ENCODE data around the gene CGRRF1. TPM values are rescaled to one million over a fixed set of nuclear protein-coding genes. Genes with fewer than 3 reads are reported as not detected.
A peak's percentile ranks its signal among the peaks of the same experiment; 100 is the strongest.

Gene CGRRF1, protein sequence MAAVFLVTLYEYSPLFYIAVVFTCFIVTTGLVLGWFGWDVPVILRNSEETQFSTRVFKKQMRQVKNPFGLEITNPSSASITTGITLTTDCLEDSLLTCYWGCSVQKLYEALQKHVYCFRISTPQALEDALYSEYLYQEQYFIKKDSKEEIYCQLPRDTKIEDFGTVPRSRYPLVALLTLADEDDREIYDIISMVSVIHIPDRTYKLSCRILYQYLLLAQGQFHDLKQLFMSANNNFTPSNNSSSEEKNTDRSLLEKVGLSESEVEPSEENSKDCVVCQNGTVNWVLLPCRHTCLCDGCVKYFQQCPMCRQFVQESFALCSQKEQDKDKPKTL
- total RNA-seq: 10 to 100 TPM; 21.8 to 23.8 TPM
- 10 to 100 TPM; 25.9 to 60.7 TPM for polyA plus RNA-seq

- Histone ChIP-seq H3K4me1 (ENCODE audit: insufficient read depth, low read length) (peaks cover 41% of the 10 kb centered on the region), H3K36me3 (ENCODE audit: insufficient read depth, low read length) (no peaks in the 10 kb centered on the region), H3K27me3 (ENCODE audit: insufficient read depth, low read length) (no peaks in the 10 kb centered on the region), H3K27ac (ENCODE audit: low read depth, low read length) (peak within 1 kb of the TSS; percentile 77), H3K9me3 (ENCODE audit: control insufficient read depth in 1 of 2, low read length in 2 of 2) (no peaks in the 10 kb centered on the region), H3K4me3 (ENCODE audit: low read length in 2 of 2) (peak within 1 kb of the TSS; percentile 86 to 87)
- DNase-seq: peak; percentile 93 to 95 (median 93)
- no peaks in the 10 kb centered on the region for H3K9me3 Mint-ChIP-seq
- H3K4me1 Mint-ChIP-seq: peaks cover 46 to 61% (median 50%) of the 10 kb centered on the region in 4 donors
- peak within 1 kb of the TSS; percentile 93 to 99 (median 97) for H3K4me3 Mint-ChIP-seq
- H3K27ac Mint-ChIP-seq: peak within 1 kb of the TSS; percentile 84 to 97 (median 96)
- POLR2A ChIA-PET (ENCODE audit: partially characterized antibody): interaction anchor here (0.5 to 4.0 kb wide), 11 partner anchors 14 to 263 kb away, joined by 3 to 53 read pairs (median 4); partner anchors contain the start of genes CNIH1, GMFB and SAMD4A
- CTCF ChIA-PET (ENCODE audit: partially characterized antibody): interaction anchor here (0.7 to 5.5 kb wide), 21 partner anchors 11 to 648 kb away, joined by 3 to 55 read pairs (median 3); partner anchors contain the start of genes CDKN3 and GMFB
- no peaks in the 10 kb centered on the region for H3K27me3 Mint-ChIP-seq
- intact Hi-C loops (cut with micrococcal nuclease): loop anchor here (1.0 kb wide), 5 partner anchors 21 to 264 kb away; partner anchors contain the start of gene CNIH1
- H3K36me3 Mint-ChIP-seq: peaks cover 16 to 18% of the 10 kb centered on the region in 2 donors
Observed at GRCh38 chr14:54509546-54510501, at the start of gene CGRRF1. CGRRF1 (plus strand) TSS chr14:54509906; CDS start chr14:54509960, 54 bp downstream.

- ChIA-PET POLR2A (ENCODE audit: partially characterized antibody) (no interaction called here), CTCF (ENCODE audit: partially characterized antibody) (no interaction called here)
- intact Hi-C loops (cut with micrococcal nuclease): no loop called here
Observed at GRCh38 chr14:54462048-54462447, 47.7 kb upstream of the CGRRF1 start.

DNA sequence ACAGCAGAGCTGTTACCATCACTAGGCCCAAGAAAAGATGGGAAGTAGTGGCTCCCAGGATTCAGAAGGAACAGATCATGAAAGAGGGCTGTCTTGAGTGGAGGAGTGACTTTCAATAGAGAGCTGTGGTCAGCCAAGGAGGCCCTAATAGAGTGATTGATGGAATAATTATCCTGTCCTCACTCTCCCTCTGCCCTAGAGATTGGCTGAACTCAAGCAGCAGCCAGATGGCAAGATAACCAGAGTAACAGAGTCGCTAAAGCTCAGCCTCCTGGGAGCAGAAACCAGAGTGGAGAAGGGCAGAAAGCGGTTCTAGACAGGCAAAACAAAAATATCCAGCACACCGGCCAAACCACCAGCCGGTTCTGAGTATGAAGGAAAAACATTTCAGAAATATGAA, 44.1 kb upstream of the CGRRF1 start:
- Mint-ChIP-seq H3K9me3 (peaks cover 0 to 17% (median 12%) of the 10 kb centered on the region in 8 donors), H3K27me3 (no peaks in the 10 kb centered on the region), H3K36me3 (peaks cover 19 to 27% of the 10 kb centered on the region in 2 donors), H3K4me1 (no peaks in the 10 kb centered on the region), H3K4me3 (no peak overlapping the region), H3K27ac (peak overlapping the region in 1 of 7 donors; percentile 4)
- Histone ChIP-seq H3K36me3 (ENCODE audit: insufficient read depth, low read length) (no peaks in the 10 kb centered on the region), H3K4me3 (ENCODE audit: low read length in 2 of 2) (no peak overlapping the region), H3K27me3 (ENCODE audit: insufficient read depth, low read length) (no peaks in the 10 kb centered on the region), H3K9me3 (ENCODE audit: control insufficient read depth in 1 of 2, low read length in 2 of 2) (peaks cover 0 to 9% of the 10 kb centered on the region in 2 donors), H3K27ac (ENCODE audit: low read depth, low read length) (no peak overlapping the region), H3K4me1 (ENCODE audit: insufficient read depth, low read length) (no peaks in the 10 kb centered on the region)
- DNase-seq: no peak
- CTCF ChIA-PET (ENCODE audit: partially characterized antibody): no interaction called here
- intact Hi-C loops (cut with micrococcal nuclease): no loop called here
- POLR2A ChIA-PET (ENCODE audit: partially characterized antibody): no interaction called here

More at GRCh38 chr14:54462048-54462447, 47.7 kb upstream of the CGRRF1 start:
- no peaks in the 10 kb centered on the region for H3K36me3 ChIP-seq (ENCODE audit: insufficient read depth, low read length)
- no peak overlapping the region for H3K4me3 ChIP-seq (ENCODE audit: low read length in 2 of 2)
- Mint-ChIP-seq H3K36me3 (peaks cover 0 to 2% of the 10 kb centered on the region in 2 donors), H3K27ac (no peak overlapping the region), H3K4me3 (no peak overlapping the region), H3K27me3 (no peaks in the 10 kb centered on the region), H3K4me1 (no peaks in the 10 kb centered on the region), H3K9me3 (peaks cover 0 to 10% (median 5%) of the 10 kb centered on the region in 8 donors)
- H3K27me3 ChIP-seq (ENCODE audit: insufficient read depth, low read length): no peaks in the 10 kb centered on the region
- H3K27ac ChIP-seq (ENCODE audit: low read depth, low read length): no peak overlapping the region
- H3K4me1 ChIP-seq (ENCODE audit: insufficient read depth, low read length): no peaks in the 10 kb centered on the region
- peaks cover 0 to 2% of the 10 kb centered on the region in 2 donors for H3K9me3 ChIP-seq (ENCODE audit: control insufficient read depth in 1 of 2, low read length in 2 of 2)
- DNase-seq: no peak

DNA sequence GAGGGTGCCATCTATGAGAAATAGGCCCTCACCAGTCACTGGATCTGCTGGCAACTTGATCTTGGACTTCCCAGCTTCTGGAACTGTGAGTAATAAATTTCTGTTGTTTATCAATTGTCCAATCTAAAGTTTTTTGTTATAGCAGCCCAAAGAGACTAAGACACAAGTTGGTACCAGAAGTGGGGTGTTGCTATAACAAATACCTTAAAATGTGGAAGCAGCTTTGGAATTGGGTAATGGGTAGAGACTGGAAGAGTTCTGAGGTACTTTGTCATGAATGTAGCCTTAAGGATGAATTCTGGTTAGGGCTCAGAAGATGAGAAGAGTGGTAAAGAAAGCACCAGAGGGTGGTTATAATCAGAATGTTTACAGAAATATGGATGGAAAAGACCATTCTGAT, 42.4 kb upstream of the CGRRF1 start:
- H3K4me3 ChIP-seq (ENCODE audit: low read length in 2 of 2): no peak overlapping the region
- H3K4me3 Mint-ChIP-seq: no peak overlapping the region
- DNase-seq: no peak
- no peaks in the 10 kb centered on the region for H3K27me3 Mint-ChIP-seq
- peaks cover 23 to 41% of the 10 kb centered on the region in 2 donors for H3K36me3 Mint-ChIP-seq
- H3K27me3 ChIP-seq (ENCODE audit: insufficient read depth, low read length): no peaks in the 10 kb centered on the region
- no peaks in the 10 kb centered on the region for H3K4me1 Mint-ChIP-seq
- ChIA-PET CTCF (ENCODE audit: partially characterized antibody) (no interaction called here), POLR2A (ENCODE audit: partially characterized antibody) (no interaction called here)
- H3K9me3 Mint-ChIP-seq: peaks cover 0 to 17% (median 12%) of the 10 kb centered on the region in 8 donors
- intact Hi-C loops (cut with micrococcal nuclease): no loop called here
- H3K4me1 ChIP-seq (ENCODE audit: insufficient read depth, low read length): no peaks in the 10 kb centered on the region
- H3K27ac Mint-ChIP-seq: no peak overlapping the region
- H3K36me3 ChIP-seq (ENCODE audit: insufficient read depth, low read length): no peaks in the 10 kb centered on the region
- peaks cover 0 to 9% of the 10 kb centered on the region in 2 donors for H3K9me3 ChIP-seq (ENCODE audit: control insufficient read depth in 1 of 2, low read length in 2 of 2)
- no peak overlapping the region for H3K27ac ChIP-seq (ENCODE audit: low read depth, low read length)

GRCh38 chr14:54470701-54471100, 39.0 kb upstream of the CGRRF1 start:
- no peaks in the 10 kb centered on the region for H3K4me1 ChIP-seq (ENCODE audit: insufficient read depth, low read length)
- H3K27me3 ChIP-seq (ENCODE audit: insufficient read depth, low read length): no peaks in the 10 kb centered on the region
- H3K9me3 ChIP-seq (ENCODE audit: control insufficient read depth in 1 of 2, low read length in 2 of 2): peaks cover 0 to 9% of the 10 kb centered on the region in 2 donors
- intact Hi-C loops (cut with micrococcal nuclease): no loop called here
- Mint-ChIP-seq H3K27me3 (no peaks in the 10 kb centered on the region), H3K9me3 (peaks cover 0 to 17% (median 12%) of the 10 kb centered on the region in 8 donors), H3K27ac (peak overlapping the region in 2 of 7 donors; percentile 1 to 4), H3K36me3 (peaks cover 54 to 56% of the 10 kb centered on the region in 2 donors), H3K4me1 (peaks cover 2 to 4% (median 3%) of the 10 kb centered on the region in 4 donors), H3K4me3 (no peak overlapping the region)
- H3K36me3 ChIP-seq (ENCODE audit: insufficient read depth, low read length): no peaks in the 10 kb centered on the region
- no peak overlapping the region for H3K4me3 ChIP-seq (ENCODE audit: low read length in 2 of 2)
- DNase-seq: no peak
- no peak overlapping the region for H3K27ac ChIP-seq (ENCODE audit: low read depth, low read length)
- ChIA-PET CTCF (ENCODE audit: partially characterized antibody) (no interaction called here), POLR2A (ENCODE audit: partially characterized antibody) (no interaction called here)

- Mint-ChIP-seq H3K27me3 (no peaks in the 10 kb centered on the region), H3K4me1 (peaks cover 2 to 8% (median 4%) of the 10 kb centered on the region in 4 donors), H3K36me3 (peaks cover 61 to 65% of the 10 kb centered on the region in 2 donors), H3K4me3 (no peak overlapping the region), H3K9me3 (peaks cover 0 to 17% (median 12%) of the 10 kb centered on the region in 8 donors), H3K27ac (peak overlapping the region in 1 of 7 donors; percentile 7)
- no peak overlapping the region for H3K27ac ChIP-seq (ENCODE audit: low read depth, low read length)
- ChIA-PET POLR2A (ENCODE audit: partially characterized antibody) (no interaction called here), CTCF (ENCODE audit: partially characterized antibody) (no interaction called here)
- H3K4me1 ChIP-seq (ENCODE audit: insufficient read depth, low read length): no peaks in the 10 kb centered on the region
- peaks cover 0 to 9% of the 10 kb centered on the region in 2 donors for H3K9me3 ChIP-seq (ENCODE audit: control insufficient read depth in 1 of 2, low read length in 2 of 2)
- no peaks in the 10 kb centered on the region for H3K27me3 ChIP-seq (ENCODE audit: insufficient read depth, low read length)
- no peak for DNase-seq
- intact Hi-C loops (cut with micrococcal nuclease): no loop called here
- no peak overlapping the region for H3K4me3 ChIP-seq (ENCODE audit: low read length in 2 of 2)
- H3K36me3 ChIP-seq (ENCODE audit: insufficient read depth, low read length): no peaks in the 10 kb centered on the region
Observed at GRCh38 chr14:54471641-54472040, 38.1 kb upstream of the CGRRF1 start.

- CTCF ChIA-PET (ENCODE audit: partially characterized antibody): no interaction called here
- no peak for DNase-seq
- H3K27me3 ChIP-seq (ENCODE audit: insufficient read depth, low read length): no peaks in the 10 kb centered on the region
- Mint-ChIP-seq H3K27ac (no peak overlapping the region), H3K4me1 (peaks cover 3 to 8% (median 5%) of the 10 kb centered on the region in 4 donors), H3K27me3 (no peaks in the 10 kb centered on the region), H3K4me3 (no peak overlapping the region), H3K36me3 (peaks cover 59 to 69% of the 10 kb centered on the region in 2 donors), H3K9me3 (peaks cover 0 to 13% (median 8%) of the 10 kb centered on the region in 8 donors)
- H3K4me1 ChIP-seq (ENCODE audit: insufficient read depth, low read length): no peaks in the 10 kb centered on the region
- H3K36me3 ChIP-seq (ENCODE audit: insufficient read depth, low read length): no peaks in the 10 kb centered on the region
- peaks cover 0 to 4% of the 10 kb centered on the region in 2 donors for H3K9me3 ChIP-seq (ENCODE audit: control insufficient read depth in 1 of 2, low read length in 2 of 2)
- POLR2A ChIA-PET (ENCODE audit: partially characterized antibody): no interaction called here
- intact Hi-C loops (cut with micrococcal nuclease): no loop called here
- no peak overlapping the region for H3K27ac ChIP-seq (ENCODE audit: low read depth, low read length)
- H3K4me3 ChIP-seq (ENCODE audit: low read length in 2 of 2): no peak overlapping the region
Observed at GRCh38 chr14:54472315-54472714, 37.4 kb upstream of the CGRRF1 start.
